CD4-positive, alpha-beta T cell treated with Interferon alpha-2 for 1 hour (primary cell): Measurements from ENCODE around the gene FASN.

ENCODE experiments used
- DNase-seq, 2 donors: peaks; one replicate each; pipeline ENCODE4 v3.0.0-alpha.2; 2020 to 2022

FASN gene

DNA sequence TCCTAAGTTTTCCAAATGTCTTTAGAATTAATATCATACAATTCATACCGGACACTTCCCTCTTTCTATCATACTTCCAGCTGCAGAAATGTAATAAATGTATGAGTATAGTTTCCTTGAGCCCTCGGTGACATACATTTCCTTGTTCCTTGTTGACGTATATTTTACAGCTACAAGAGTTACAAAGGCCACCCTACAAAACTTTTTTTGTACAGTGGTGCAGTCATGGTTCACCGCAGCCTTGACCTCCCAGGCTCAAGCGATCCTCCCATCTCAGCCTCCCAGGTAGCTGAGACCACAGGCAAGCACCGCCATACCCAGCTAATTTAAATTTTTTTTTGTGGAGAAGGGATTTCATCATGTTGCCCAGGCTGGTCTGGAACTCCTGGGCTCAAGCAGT, 25.2 kb downstream of the FASN start:
- DNase-seq = no peak

- no peak for DNase-seq
These were observed 27.4 kb downstream of the FASN start for GRCh38 chr17:82070611-82071010.

DNA sequence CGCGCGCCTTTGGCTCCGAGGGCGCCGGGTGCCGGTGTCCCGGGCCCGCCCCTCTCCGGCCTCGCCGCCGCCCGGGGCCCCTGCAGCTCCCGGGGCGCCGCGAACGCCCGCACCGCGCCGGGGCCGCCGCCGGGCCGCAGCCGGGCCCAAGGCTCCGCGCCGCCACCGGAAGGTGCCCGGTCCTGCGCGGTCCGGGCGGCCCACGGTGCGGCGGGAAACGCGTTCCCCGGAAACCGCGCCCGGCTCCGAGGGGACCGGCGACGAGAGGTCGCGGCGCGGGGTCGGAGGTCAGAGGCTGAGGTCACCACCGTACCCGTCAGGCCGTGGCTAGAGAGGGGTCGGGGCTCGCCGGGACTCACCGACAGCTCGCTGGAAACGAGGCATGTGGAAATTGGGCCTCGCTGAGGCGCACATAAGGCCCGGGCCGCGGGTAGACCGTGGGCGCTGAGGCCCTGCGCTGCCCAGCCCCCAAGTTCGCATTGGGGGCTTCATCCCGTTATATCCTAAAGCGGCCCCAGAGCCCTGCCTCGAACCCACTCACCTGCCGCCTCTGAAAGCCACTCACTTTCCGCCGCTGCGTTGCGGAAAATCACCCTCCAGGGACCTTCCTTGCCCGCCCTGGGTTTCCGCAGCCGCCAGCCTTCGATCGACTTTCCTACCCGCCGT, 32.3 kb downstream of the FASN start, which contains the start of gene DUS1L:
Gene DUS1L (minus strand): TSS at position 167 of the 666 bp plus-strand sequence. CDS start 745 bp downstream, outside the sequence.
- DNase-seq = peak; percentile 57 to 79

GRCh38 chr17:82065193-82065637, 32.8 kb downstream of the FASN start:
- no peak for DNase-seq

DNA sequence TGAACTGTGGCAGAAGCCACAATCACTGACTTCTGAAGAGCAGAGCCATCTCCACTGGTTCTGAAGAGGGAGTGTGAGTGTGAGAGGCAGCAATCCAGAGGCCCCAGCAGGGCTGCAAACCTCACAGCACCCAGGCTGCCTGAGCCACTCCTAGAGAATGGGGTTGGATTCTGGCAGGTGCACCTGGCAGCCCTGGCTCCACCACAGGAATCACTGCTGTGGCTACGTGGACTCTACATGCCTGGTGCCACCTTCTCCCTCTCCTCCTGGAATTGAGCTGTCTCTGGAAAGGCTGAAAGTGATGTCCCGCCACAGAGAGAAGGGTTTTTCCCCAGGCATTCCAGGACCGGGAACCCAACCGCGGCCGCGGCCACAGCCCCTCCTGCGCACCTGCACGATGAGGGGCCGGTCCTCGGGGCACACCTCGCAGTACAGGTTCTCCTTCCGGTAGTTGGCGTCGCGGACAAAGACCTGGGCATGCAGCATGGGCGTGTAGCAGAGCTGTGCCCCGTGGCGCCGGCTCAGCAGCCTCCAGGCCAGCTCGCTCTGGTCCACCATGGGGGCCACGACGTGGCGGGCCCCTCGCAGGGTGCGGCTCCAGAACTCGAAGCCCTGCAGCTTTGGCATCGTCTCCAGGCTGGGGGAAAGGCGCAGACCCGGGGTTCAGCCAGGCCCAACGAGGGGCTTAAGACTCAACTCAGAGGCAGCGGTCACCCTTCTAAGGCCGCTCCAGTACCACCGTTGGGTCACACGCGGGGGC, 33.4 kb downstream of the FASN start:
- no peak for DNase-seq

- no peak for DNase-seq
These were observed 34.3 kb downstream of the FASN start for GRCh38 chr17:82063424-82064415.

- no peak for DNase-seq
These were observed 35.1 kb downstream of the FASN start for GRCh38 chr17:82062984-82063368.

DNA sequence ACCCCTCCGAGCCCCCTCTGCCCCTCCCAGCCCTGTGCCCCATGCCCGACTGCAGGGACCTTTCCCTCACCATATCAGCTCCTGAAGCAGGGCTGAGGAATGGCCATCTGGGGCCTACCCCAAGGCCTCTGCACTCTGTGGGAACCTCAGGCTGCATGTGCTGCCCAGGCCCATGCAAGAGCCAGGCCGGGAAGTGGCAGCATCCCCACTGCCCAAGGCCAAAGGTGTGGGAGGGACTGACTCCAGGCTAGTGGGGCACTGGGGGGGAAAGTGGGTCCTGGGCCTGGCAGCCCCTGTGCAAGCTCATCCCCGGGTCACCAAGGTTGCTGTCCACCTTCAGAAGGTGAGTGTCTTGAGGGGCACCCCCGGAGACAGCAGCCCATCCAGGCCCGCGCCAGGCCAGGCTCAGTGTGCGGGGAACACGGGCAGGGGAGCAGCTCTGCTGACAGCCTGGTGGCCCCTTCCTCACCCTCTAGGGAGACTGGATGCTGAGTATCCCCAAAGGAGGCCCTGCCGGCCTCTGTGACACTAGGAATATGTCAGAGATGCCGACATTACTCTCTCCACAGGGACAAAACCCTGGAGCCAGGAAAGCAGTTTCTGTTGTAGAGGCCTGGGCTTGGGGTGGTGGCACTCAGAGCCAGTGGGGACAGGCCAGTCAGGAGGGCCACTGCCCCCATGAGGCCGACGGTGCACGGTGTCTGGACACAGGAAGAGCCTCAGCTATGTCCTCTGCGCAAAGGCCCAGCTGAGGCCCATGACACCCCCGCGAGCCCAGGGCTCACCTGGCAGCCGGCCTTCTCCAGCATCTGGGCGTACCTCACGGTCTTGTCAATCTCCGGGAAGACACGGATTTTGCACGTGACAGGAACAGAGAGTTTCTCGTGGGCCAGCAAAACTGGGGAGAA, 35.7 kb downstream of the FASN start:
- DNase-seq = no peak

- DNase-seq = no peak
These were observed 36.8 kb downstream of the FASN start for GRCh38 chr17:82061047-82061925.

GRCh38 chr17:82060614-82061013, 37.4 kb downstream of the FASN start:
- no peak for DNase-seq

GRCh38 chr17:82060001-82060380, 38.0 kb downstream of the FASN start:
- DNase-seq = no peak

DNA sequence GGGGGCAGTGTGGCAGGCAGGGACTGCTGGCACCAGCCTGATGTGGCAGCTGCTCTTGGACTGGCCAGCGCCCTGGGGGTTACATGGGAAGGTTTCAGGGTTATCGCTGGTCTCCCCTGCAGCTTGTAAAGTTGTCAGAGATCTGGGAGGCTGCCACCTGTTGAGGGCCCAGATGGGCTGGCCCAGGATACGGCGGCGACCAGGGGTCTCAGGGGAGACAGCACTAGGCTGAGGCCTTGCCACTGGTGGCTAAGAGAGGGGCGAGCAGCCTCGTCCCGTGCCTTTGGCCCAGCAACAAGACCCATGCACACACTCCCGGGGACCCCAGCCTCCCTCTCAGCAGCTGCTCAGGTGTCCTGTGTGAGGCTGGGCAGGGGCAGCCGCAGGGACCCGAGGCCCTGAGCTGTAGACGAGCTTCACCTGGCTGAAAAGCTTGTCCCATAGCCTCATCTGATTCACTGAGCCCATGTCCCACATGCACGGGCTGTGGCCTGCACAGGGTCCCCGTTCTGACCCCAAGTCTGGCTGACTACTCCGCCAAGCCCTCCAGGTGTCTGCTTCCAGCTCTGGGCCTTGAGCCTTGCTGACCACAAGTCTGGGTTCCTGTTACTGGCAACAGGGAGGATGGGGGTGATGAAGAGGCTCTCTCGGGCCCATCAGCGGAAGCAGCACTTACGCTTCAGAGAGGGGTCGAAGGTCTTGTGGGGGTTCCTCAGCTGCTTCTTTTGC, 38.6 kb downstream of the FASN start:
- no peak for DNase-seq

GRCh38 chr17:82058855-82059249, 39.2 kb downstream of the FASN start:
- DNase-seq = no peak

- no peak for DNase-seq
These were observed 39.7 kb downstream of the FASN start for GRCh38 chr17:82058230-82058854.

GRCh38 chr17:82056729-82057621, 41.1 kb downstream of the FASN start:
- DNase-seq = no peak

DNA sequence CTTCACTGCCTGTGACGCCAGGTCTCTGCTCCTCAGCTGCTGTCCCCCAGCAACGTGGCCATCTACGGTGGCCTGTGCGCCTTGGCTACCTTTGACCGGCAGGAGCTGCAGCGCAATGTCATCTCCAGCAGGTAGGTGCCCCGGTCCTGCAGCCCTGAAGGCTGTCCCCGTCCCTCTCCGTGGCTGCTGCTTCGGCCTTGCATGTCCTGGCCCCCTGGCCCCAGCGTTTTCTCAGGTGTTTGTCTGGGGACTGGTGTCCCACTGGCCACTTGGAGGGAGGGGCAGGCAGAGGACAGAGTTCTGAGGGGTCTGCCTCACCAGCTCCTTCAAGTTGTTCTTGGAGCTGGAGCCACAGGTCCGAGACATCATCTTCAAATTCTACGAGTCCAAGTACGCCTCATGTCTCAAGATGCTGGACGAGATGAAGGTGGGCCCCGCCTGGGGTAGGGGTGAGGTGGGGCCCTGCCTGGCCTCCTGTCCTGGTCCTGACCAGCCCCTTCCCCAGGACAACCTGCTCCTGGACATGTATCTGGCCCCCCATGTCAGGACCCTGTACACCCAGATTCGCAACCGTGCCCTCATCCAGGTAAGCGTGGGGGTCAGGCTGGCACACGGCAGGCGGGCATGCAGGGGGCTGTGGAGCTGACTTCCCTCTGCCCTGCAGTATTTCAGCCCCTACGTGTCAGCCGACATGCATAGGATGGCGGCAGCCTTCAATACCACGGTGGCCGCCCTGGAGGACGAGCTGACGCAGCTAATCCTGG, 41.9 kb downstream of the FASN start:
- no peak for DNase-seq

GRCh38 chr17:82055023-82055964, 42.7 kb downstream of the FASN start:
- no peak for DNase-seq
